SK-N-MC (cell line): Measurements from ENCODE around the gene NOD2.

Experiments
- EZH2 ChIP-seq: fragments of 200-600 bp; sonication (generic); IDR thresholded peaks from one replicate; pipeline ENCODE4 v1.6.1; 2017; ENCODE audit warnings: antibody characterized with exemption
- FOXP2 ChIP-seq: optimal IDR thresholded peaks from 2 replicates; pipeline ENCODE3; 2011; ENCODE audit warnings: mild to moderate bottlenecking, moderate library complexity; ENCODE audit not compliant: insufficient read depth; ENCODE audit errors: extremely low read length, control extremely low read depth
- POLR2AphosphoS5 ChIP-seq: IDR thresholded peaks from 2 replicates; pipeline ENCODE4 v1.6.1; 2012; ENCODE audit warnings: mild to moderate bottlenecking, low read depth, low read length, borderline replicate concordance

DNA sequence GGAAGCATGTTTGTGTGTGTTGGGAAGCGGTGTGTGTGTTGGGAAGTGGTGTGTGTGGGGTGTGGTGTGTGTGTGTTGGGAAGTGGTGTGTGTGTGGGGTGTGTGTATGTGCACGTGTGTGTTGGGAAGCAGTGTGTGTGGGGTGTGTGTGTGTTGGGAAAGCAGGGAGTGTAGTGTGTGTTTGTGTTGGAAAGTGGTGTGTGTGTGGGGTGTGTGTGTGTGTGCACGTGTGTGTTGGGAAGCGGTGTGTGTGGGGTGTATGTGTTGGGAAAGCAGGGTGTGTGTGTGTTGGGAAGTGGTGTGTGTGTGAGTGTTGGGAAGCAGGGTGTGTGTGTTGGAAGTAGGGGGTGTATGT, 785 bp upstream of the NOD2 start:
- TF ChIP-seq EZH2 = no peak
- no peak for TF ChIP-seq POLR2AphosphoS5
- TF ChIP-seq FOXP2 = no peak
